Measurements from ENCODE around the gene FAXDC2.

FAXDC2 gene, protein sequence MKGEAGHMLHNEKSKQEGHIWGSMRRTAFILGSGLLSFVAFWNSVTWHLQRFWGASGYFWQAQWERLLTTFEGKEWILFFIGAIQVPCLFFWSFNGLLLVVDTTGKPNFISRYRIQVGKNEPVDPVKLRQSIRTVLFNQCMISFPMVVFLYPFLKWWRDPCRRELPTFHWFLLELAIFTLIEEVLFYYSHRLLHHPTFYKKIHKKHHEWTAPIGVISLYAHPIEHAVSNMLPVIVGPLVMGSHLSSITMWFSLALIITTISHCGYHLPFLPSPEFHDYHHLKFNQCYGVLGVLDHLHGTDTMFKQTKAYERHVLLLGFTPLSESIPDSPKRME

DNA sequence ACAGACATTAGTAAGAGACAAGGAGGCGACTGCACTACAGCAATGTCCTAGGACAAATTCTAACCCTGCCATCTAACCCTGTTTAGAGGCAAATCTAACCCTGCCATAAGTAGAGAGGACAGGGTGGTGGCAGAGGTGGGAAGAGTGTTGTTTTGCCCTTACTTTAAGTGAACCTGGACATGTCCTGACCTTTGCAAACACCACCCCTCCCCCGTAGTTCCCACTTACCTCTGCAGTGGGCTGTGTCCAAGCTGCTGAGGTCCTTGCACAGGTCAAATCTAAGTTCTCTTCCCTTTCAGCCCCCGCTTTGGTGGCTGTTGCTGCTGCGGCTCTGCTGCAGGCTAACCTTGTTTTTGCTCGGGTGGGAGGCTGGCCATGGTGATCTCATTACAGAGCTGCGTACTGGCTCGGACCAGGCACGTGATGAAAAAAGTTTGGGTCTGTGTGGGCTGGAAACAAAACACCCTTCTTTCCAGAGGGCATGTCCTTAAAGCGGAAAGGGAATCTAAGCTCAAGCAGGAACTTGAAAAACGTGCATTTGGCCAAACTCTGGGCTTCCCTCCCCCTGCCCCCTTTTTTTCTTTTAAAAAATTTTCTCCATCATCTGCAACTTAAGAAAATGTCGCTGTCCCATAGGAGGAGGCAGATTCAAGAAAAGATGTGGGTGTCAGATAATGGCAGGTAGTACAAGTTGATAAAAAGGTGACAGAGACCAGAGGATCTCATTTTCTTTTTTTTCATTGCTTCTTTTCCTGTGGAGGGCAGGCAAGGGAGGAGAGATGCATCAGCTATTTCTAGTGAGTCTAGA lies at the start of gene FAXDC2:
FAXDC2 (minus strand) TSS at position 349 of the 808 bp plus-strand sequence. CDS start 12,425 bp downstream, outside the sequence.
- no peak for DNase-seq (ENCODE audit: low spot score)

DNA sequence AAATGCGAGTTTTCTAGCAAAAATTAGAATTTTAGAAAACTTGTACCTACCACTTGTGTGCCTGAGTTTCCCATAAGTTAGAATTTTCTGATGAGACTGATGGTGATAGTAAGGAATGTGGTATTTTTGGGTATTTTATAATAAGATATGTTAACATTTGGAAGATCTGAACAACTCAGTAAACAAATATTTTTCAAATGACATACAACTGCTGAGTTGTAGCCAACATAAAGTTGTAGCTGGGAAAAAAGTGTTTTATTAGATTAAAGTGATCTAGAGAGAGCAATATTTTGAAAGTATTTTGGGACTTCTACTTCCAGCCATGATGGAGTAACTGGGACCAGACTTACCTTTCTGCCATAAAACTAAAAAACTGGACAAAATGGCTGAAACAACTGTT lies 49.7 kb upstream of the FAXDC2 start:
- DNase-seq (ENCODE audit: low spot score) = no peak

DNA sequence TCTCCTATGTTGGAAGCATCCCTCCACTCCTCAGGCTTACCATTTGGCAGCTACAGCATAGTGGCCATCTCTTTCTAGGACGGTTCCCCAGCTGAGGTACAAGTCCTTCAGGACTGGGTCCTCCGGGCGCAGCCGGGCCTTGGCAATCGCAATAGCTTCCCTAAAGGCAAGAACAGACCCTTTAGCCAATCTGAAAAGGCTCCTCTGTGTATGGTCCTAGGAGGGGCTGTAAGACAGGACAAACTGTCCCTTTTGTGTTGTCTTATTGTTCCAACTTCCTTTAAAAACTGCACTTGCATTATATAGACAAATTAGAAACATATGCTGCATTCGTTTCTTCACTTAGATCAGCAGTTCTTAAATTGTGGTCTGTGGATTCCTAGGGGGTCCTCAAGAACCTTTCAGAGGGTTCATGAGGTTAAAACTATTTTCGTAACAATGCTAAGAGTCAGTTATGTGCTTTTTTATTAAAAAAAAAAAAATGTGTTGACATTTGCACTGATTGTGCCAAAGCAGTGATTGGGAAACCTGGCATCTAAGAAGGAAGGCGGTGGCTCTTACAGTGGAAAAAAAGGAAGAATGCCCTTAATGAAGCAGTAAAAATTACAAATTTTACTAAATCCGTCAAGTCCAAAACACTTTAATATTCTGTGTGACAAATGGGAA lies 48.9 kb upstream of the FAXDC2 start:
- DNase-seq (ENCODE audit: low spot score) = no peak

DNA sequence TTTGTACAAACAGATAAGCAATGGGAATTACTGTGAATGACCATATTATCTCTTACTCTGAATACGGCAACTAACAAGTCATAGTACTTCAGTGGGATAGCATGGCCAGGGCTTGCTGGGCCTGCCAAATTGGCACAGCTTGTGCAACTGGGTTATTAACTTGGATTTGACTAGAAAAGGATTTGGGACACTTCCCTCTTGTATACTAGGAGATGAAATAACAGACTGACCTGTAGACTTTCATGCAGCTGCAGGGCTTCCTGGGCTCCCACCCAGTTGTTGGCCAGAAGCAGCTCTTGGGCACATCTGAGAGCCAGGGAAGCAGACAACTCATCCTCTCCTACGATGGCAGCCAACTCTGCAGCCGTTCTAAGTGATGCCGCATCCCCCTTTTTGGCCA lies 47.8 kb upstream of the FAXDC2 start:
- no peak for DNase-seq (ENCODE audit: low spot score)

DNA sequence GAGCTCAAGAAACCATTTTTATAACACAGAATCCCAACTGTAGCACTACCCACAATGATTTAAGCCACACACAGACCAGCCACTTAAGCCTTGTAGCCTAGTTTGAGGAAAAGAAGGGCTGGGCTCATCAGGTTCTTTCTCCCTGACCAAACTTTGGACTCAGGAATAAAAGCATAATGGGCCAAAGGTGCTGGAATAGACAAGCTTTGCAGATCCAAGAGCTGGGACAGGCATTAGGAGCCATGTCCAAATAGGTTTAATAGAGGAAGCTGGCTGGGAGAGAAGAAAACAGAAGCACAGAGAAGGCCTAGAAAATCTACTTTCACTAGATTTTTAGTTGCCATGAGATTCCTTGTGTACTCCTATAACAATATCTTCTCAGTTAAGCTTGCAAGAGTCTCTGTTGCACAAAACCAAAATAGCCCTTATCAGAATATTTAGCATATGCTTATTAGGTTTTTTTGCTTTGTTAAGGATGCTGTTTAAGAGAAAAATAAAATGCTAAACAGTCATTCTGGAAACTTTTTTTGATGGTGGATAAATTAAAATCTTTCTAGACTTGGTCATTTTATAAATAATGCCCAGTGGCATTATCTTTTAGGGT lies 46.3 kb upstream of the FAXDC2 start:
- DNase-seq (ENCODE audit: low spot score) = no peak

DNA sequence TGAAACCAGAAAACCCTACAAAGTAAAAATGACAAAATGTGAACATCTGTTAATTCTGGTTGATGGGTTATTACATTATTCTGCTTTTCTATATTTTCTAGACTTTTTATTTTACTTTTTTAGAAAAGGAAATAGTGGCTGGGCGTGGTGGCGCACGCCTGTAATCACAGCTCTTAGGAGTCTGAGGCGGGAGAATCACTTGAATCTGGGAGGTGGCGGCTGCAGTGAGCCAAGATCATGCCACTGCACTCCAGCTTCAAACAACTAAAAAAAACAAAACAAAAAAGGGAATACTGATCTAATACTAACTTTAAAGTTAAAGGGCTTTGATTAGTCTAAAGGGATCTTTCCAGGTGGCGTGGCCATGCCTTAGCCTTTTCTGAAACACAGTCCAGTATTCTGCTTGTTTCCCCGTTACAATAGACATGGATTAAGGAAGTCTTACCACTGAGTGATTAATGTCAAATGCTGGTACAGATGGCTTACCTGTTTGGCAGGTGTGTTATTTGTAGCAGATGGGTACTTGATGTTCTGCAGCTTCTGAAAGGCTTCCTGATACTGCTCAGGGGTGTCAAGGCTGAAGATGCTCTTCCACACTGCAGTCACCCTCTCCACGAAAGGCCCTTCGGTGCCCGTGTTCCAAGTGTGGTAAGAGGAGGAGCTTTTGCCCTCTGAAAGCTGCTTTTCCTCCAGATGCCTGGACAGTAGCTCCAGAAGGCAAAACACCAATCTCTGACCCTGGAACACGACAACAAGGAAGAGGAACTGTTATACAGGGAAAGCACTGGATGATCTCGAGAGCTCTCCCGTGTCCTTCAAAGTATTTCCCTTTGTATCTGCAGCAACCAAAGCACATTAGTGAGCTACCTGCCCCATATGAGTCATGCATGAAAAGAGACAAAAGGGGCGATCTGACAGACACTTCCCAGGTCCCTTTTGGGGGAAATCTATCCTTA lies 45.5 kb upstream of the FAXDC2 start:
- no peak for DNase-seq (ENCODE audit: low spot score)

DNA sequence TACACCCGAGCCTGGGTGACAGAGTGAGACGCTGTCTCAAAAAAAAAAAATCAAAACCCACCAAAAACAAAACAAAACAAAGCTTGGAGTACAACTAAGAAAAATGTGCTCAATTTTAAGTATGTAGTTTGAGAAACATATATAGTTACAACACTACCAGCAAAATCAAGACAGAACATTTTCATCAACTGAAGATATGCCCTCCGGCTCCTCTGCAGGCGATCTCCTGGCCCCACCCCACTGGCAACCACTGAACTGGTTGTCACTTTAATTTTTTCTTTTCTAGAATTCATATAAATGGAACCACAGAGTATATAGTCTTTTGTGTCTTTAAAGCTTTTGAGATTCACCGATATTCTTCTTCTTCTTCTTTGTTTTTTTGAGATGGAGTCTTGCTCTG lies 43.0 kb upstream of the FAXDC2 start:
- no peak for DNase-seq (ENCODE audit: low spot score)

DNA sequence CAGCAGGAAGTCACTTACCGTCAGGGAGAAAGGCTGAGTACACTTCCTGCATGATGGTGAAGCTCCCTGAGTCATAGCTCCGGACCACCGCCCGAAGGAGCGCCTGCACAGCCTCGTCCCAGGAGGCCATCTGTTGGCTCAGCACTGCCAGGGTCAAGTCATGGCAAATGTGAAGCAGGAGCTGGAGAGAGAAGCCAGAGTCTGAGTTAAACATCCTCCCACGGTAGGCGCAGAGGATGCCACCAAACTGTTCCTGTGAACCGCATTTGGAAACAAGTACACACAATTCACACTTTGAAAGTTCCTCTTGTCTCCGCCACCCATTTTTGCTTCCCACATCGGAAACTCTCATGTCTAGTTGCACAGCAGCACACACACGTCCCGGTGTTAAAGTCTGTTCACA lies 42.0 kb upstream of the FAXDC2 start:
- DNase-seq (ENCODE audit: low spot score) = no peak

DNA sequence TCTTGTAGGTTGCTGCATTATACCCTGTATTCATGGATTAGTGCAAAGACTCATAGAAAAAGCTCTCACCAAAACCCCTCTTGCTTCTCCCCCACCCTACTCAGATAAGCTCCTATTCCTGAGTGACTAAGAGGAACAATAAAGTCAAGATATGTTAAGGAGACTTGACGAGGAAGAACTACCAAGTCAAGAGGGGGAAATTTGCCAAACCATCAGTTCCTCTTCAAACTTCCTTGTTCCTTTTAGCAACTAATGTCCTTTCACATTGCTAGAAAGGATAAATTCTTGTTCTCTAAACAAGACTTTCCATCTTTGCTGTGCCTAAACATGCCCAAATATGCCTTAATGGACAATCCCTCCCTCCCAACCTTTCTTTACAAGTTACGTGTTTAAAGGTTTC lies 35.0 kb upstream of the FAXDC2 start:
- no peak for DNase-seq (ENCODE audit: low spot score)

DNA sequence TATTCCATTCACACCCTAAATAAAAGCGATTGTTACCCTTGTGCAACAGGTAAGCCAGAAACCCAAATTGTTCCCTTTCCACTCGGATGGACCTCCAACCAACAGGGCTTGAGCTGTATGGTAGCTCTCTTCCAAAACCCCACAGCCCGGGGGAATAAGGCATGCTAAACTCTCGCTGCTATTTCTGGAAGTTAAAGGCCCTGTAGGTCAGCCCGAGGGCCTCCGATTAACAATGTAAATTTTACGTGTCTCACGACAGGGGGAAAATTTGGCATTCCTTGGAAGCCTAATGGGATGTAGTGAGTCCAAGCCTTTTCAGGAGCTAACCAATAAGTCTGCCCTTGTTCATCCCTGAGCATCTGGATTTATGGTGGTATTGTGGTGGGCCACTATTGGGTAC lies 34.0 kb upstream of the FAXDC2 start:
- DNase-seq (ENCODE audit: low spot score) = no peak

DNA sequence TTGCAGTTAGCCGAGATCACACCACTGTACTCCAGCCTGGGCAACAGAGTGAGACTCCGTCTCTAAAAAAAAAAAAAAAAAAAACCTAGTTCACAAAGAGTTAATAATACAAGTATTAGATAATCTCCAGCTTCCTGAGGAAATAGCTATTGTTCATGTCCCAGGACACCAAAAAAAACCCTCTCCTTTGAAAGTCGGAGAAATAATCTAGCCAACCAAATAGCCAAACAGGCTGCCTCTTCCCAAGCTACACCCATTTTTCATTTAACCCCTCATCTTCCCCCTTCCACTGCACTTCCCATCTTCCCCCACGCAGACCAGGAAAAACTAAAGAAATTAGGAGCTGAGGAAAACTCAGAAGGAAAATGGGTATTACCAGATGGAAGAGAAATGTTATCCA lies 31.6 kb upstream of the FAXDC2 start:
- DNase-seq (ENCODE audit: low spot score) = no peak

DNA sequence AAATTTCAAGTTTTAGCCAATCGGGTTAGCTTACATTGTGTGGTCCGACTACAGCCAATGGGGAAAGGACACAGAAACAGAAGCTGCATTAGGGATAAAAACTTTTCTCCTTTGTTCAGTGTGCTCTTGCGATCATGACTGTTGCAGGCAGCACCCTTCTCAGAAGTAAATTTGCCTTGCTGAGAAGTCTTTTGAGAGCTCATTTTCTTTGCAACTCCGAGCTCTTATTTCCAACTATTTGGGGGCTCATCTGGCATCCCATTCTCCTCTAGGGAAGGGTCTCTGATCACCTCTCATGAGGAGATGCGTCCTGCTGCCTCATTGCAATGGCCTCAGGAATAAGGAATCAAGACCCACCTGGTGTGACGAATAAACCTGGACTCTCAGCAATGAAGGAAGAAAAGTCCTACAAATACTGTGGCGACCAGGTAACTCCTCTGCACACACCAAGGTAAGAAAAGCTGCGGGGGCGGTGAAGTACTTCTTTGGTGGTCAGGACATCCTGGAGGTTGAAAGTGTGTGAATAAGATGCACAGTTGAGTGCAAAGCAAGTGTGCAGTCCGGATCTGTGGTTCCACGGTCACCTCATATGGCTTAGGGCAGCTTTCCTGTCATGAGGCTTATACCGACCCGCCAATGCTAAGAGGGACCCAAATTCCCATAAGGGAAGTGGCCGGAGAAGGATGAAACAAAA lies 28.4 kb upstream of the FAXDC2 start:
- DNase-seq (ENCODE audit: low spot score) = no peak

DNA sequence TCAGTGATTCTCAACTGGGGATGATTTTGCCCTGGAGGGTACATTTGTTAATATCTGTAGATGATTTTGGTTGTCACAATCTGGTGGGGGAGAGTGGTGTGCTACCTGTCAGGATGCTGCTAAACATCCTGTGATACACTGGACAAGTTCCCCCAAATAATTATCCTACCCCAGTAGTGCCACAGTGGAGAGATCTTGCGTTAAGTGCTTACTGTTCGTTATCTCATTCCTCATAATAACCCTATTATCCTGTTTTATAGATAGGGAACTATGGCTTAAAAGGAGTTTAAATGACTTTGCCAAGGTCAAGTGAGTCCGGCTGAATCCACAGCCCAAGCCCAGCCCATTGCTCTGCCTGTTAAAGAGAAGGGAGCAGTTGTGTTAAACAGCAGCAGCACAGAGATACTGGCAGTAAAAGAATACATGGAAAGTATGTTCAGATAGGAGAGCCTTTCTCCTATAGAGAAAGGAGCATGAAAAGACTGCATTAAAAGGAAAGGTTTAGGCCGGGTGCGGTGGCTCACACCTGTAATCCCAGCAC lies 23.5 kb upstream of the FAXDC2 start:
- DNase-seq (ENCODE audit: low spot score) = no peak

DNA sequence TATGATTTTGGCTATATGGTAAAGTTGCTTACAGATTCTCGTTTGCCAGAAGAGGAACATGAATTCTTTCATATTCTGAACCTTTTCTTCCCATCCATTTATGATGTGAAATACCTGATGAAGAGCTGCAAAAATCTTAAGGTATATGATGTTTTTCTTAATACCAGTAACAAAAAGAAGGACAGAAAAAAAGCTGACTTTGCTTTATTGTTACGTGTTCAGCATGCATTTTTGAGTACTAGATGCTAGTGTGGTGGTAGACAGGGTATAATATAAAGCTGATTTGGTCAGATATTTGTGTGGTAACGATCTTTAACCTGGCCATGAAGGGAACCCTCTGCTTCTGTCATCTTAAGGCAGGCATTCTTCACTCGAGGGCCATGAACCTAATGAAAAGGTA lies 21.3 kb upstream of the FAXDC2 start:
- DNase-seq (ENCODE audit: low spot score) = no peak

DNA sequence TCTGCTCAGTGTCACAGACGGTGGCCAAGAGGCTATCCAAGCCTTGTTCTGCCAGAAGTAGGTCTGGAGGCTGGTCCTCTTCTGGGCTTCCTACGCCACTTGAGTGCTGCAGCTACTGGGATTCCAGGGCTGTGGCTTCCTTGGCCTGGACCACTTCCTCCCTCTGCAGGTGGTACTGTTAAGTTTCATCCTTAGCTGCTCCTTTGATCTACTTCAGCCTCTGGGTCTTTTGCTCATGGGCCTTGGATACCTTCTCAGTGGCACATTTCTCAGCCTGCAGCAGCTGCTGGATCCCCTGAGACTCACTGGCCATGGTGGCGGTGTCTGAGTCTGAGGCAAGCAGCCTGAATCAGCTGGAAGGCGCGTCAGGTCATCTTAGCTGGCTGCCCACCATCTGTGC lies 18.3 kb upstream of the FAXDC2 start:
- DNase-seq (ENCODE audit: low spot score) = no peak

DNA sequence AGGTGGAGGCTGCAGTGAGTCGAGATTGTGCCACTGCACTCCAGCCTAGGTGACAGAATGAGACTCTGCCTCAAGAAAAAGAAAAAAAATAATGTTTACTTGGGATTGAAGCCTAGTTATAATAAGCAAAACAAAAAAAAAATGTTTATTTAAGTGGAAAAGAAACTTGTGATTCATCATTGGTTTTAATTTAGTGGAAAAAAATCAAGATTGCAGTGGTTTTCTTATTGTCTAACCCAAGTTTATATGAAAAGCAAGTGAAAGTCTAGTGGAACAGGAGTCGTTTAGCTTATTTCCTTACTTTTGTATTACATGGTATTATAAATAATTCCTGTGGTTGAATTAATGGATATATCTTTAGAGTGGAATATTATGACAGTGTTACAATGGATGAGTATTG lies 16.4 kb upstream of the FAXDC2 start:
- no peak for DNase-seq (ENCODE audit: low spot score)

DNA sequence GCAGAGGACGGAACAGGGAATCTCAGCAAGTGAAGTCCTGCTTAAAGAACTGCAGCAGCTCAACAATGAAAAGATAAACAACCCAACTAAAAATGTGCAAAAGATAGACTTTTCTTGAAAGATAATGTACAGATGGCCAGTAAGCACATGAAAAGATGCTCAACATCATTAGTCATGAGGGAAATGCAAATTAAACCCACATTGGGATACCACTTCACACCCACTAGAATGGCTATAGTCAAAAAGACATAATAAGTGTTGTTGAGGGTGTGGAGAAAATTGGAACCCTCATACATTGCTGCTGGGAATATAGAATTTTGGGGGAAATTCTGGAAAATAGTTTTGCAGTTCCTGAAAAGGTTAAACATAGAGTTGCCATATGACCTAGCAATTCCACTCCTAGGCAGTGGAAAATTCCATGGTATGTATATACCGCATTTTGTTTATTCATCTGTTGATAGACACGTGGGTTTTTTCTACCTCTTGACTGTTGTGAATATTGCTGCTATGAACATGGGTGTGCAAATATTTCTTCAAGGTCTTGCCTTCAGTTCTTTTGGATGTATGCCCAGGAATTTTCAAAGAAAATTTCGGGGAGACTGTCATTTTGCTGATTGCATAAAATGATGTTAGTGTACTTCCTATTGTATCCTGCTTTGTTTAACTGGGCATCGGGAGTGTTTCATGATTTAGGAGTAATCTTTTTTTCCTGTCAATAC lies 15.2 kb upstream of the FAXDC2 start:
- no peak for DNase-seq (ENCODE audit: low spot score)

DNA sequence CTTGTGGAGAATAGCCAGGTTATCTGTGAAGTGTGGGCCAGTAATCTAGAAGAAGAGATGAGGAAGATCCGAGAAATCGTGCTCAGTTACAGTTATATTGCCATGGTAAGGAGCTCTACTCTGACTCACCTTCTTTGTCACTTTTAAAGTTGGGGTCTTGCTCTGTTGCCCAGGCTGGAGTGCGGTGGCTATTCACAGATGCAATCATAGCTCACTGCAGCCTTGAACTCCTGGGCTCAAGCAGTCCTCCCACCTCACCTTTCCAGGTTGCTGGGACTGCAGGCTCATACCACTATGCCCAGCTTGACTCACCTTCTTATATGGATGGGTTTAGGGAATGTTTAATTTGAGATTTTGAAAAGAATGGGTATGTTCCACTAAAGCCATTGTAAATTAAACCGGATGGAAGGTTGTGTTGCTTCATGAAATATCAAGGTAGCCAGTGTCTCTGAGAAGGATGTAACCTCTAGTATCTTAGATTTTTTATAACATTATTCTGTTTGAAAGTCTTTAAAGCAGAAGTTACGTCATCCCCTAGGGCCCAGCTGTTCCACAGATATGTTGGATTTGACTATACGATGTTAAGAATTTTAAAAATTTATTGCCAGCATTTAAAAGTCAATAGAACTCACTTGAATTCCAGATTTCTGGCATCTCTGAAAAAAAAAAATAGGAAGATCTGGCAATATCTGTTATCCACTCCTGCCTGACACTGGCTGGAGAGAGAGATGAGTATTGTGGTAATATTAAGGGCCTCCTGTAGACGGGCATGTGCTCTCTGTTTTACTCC lies 13.1 kb upstream of the FAXDC2 start:
- DNase-seq (ENCODE audit: low spot score) = no peak

DNA sequence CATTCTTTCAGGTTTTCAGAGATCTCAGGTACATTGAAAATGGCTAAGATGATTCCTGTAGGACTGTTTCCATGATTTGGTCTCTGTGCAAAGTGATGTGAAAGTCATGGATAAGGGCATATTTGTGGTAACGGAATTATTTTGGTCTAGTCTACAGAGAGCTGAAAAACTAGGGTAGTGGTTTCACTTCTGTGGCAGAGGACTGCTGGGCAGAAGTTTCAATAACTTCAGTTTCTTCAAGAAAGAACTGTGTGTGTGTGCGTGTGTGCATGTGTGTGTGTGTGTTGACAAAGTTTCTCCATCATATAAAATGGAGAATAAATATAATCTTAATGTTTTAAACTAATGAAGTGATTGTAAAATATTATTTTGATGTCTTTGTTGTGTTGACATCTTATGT lies 12.4 kb upstream of the FAXDC2 start:
- DNase-seq (ENCODE audit: low spot score) = no peak
